ENCODE data around the gene LHFPL3.

DNA sequence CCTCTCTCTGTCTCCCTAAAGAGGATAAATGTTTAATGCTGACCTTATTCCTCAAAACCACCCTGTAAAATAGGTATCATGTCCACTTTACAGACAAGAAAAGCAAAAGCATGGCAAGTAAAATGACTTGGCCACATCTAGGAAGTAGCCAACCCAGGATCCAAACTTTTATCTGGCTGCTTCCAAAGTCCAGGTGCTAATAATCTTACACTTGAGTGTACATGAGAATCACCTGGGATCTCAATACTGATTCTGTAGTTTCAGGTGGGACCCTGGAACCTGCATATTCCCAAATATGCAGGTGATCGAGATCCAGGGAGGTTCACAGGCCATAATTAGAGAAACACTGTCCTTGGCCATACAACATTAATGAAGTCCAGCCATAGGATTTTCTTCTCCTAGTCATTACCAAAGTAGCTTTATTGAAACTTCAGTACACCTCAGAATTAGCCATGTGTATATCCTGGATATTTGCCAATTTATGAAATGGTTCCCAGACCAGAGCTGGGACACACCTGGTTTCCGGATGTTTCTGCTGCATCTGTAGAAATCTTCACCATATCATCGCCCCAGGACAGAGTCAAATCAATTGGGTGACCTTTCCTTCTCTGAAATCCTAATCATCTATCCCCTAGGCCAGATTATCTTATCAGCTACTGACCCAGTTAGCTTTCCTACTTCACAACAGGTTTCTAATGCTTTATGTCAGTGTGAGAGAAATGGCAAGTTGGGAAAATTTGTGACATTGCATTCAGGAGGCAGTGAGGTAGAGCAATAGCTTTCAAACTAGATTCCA is 566.5 kb downstream of the LHFPL3 start:
- TF ChIP-seq, protein P1, sequence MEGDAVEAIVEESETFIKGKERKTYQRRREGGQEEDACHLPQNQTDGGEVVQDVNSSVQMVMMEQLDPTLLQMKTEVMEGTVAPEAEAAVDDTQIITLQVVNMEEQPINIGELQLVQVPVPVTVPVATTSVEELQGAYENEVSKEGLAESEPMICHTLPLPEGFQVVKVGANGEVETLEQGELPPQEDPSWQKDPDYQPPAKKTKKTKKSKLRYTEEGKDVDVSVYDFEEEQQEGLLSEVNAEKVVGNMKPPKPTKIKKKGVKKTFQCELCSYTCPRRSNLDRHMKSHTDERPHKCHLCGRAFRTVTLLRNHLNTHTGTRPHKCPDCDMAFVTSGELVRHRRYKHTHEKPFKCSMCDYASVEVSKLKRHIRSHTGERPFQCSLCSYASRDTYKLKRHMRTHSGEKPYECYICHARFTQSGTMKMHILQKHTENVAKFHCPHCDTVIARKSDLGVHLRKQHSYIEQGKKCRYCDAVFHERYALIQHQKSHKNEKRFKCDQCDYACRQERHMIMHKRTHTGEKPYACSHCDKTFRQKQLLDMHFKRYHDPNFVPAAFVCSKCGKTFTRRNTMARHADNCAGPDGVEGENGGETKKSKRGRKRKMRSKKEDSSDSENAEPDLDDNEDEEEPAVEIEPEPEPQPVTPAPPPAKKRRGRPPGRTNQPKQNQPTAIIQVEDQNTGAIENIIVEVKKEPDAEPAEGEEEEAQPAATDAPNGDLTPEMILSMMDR (IDR thresholded peaks at IDR 0.05), result no peak
- TF ChIP-seq POLR2A (IDR thresholded peaks at IDR 0.05), result no peak

All from adrenal gland (tissue), 5 donors.